Esophagus muscularis mucosa (tissue), 2 donors: ENCODE data around the gene RBMS3.

Experiments used
- POLR2A ChIP-seq: fragments of 450-650 bp; IDR thresholded peaks from one replicate; pipeline ENCODE4 v1.6.1; 2017; ENCODE audit warnings: antibody characterized with exemption, moderate library complexity, mild to moderate bottlenecking, low read depth
- POLR2AphosphoS5 ChIP-seq, 2 donors: sonication (generic); formaldehyde crosslinking; IDR thresholded peaks; one replicate each; pipeline ENCODE4 v1.6.1; 2017; ENCODE audit warnings: antibody characterized with exemption in 2 of 2

DNA sequence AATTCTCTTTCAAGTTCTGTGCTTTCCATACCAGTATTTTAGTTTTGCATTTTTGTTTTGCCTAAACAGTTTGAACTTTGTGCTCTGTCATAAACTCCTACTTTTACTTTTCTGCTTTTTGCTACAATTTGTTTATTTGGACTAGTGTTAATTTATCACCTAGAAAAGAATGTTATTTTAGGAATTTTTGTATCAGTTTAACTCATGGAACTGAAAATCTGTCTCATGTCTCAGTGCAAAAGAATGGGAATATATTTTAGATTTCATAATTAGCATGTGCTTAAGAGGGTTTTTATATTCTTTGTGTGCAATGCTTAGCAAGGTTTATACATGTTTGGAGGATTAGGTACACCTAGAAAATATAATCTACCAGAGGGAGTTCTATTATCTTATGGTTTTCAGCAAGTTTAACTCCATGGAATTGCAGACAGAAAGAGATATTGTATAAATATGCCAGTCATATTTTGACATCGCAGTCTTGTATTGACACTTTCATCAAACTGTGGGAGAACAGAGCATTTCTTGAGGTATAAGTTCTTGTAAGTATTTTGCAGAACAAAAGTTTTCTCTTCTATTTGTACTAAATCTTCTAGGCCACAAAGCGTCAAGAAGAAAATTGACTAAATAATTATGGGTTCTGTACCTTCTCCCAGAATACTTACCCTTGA, 409.9 kb downstream of the RBMS3 start:
- TF ChIP-seq POLR2AphosphoS5 (IDR thresholded peaks at IDR 0.05) (no peak), POLR2A (no peak)
